Adrenal gland (tissue), 5 donors: ENCODE results near the gene VIPR2.

Source experiments
- POLR2A ChIP-seq, 2 donors: fragments of 450-650 bp; IDR thresholded peaks; one replicate each; pipeline ENCODE4 v1.6.1; 2017; ENCODE audit warnings: antibody characterized with exemption in 2 of 2, mild to moderate bottlenecking in 2 of 2, moderate library complexity in 1 of 2
- TF ChIP-seq, protein P1 (sequence below), 6 experiments: fragments of 450-650 bp in 4 of 6; fragments of 200-600 bp in 2 of 6; sonication (generic) in 1 of 6; IDR thresholded peaks; 1 replicate in 5 of 6; 2 replicates in 1 of 6; pipeline versions ENCODE4 v1.5.1 to v1.8.0; 2016 to 2021; ENCODE audit warnings: antibody characterized with exemption in 6 of 6, mild to moderate bottlenecking in 2 of 6, moderate library complexity in 1 of 6
- donor health status: DM: no; HTN: no; CAD: no.

DNA sequence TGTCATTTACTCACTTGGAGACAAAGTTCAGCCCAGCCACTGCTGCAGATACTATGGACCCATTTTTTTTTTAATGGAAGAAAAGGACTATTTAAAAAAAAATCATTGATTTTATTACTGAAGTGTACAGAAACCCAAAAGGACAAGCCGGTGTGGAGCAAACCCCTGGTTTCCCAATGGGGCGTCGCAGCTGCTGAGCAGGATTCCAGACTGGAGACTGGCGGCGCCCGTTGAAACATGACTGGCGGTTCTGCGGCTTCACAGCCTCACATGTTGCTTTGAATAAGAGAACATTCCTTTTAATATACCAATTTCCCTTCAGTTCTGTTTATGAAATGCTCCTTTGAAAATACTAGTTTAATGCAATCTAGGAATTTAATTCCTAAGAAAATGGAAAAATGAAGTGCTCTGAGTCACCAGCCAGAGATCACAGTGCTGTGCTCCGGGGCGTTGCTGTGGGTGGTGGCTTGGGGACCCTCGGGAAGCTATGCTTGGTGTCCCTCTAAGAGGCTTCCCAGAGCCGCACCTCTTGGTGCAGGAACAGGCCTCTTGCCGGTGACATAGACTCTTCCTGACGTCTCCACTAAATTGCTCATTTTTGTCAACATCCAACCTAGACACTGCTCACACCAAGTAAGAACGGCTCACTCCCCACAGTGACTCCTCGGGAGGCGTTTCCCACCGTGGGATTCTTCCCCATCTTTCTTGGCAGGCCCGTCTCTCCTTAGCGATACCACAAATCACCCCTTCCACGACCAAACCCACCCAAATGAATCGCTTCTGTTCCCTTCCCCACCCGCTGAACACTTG lies 12.0 kb upstream of the VIPR2 start:
- TF ChIP-seq, protein P1, sequence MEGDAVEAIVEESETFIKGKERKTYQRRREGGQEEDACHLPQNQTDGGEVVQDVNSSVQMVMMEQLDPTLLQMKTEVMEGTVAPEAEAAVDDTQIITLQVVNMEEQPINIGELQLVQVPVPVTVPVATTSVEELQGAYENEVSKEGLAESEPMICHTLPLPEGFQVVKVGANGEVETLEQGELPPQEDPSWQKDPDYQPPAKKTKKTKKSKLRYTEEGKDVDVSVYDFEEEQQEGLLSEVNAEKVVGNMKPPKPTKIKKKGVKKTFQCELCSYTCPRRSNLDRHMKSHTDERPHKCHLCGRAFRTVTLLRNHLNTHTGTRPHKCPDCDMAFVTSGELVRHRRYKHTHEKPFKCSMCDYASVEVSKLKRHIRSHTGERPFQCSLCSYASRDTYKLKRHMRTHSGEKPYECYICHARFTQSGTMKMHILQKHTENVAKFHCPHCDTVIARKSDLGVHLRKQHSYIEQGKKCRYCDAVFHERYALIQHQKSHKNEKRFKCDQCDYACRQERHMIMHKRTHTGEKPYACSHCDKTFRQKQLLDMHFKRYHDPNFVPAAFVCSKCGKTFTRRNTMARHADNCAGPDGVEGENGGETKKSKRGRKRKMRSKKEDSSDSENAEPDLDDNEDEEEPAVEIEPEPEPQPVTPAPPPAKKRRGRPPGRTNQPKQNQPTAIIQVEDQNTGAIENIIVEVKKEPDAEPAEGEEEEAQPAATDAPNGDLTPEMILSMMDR (IDR thresholded peaks at IDR 0.05), result no peak
- no peak for TF ChIP-seq POLR2A (IDR thresholded peaks at IDR 0.05)
